HEK293T (cell line): ENCODE results near the gene KLHL36.

Source experiments
- CTCF ChIA-PET: fragments of 350-600 bp; formaldehyde crosslinking; extraction: SDS; loops from one replicate; lab custom pipeline; 2021; ENCODE audit warnings: antibody characterized with exemption, inconsistent platforms; lab: Yijun Ruan, JAX
- POLR2A ChIA-PET: fragments of 350-600 bp; formaldehyde crosslinking; extraction: SDS; loops from one replicate; lab custom pipeline; 2020; ENCODE audit warnings: antibody characterized with exemption, inconsistent platforms; lab: Yijun Ruan, JAX
- DNase-seq: peaks from one replicate; pipeline ENCODE4 v3.0.0; 2012; ENCODE audit warnings: mixed read lengths; ENCODE audit errors: extremely low spot score
- ARNT ChIP-seq: fragments of 450-650 bp; IDR thresholded peaks from 2 replicates; pipeline ENCODE4 v1.6.1; 2017; ENCODE audit warnings: mild to moderate bottlenecking
- BHLHE40 ChIP-seq: fragments of 450-650 bp; IDR thresholded peaks from 2 replicates; pipeline ENCODE4 v1.6.1; 2016; ENCODE audit warnings: mild to moderate bottlenecking, moderate library complexity, borderline replicate concordance
- CTBP1 ChIP-seq: fragments of 450-650 bp; IDR thresholded peaks from 2 replicates; pipeline ENCODE4 v1.6.1; 2016; ENCODE audit warnings: borderline replicate concordance
- ELF4 ChIP-seq: fragments of 450-650 bp; IDR thresholded peaks from 2 replicates; pipeline ENCODE4 v1.6.1; 2017; ENCODE audit warnings: antibody characterized with exemption
- FOXA1 ChIP-seq: fragments of 450-650 bp; IDR thresholded peaks from 2 replicates; pipeline ENCODE4 v1.6.1; 2016; ENCODE audit warnings: mild to moderate bottlenecking
- FOXK2 ChIP-seq: fragments of 450-650 bp; IDR thresholded peaks from 2 replicates; pipeline ENCODE4 v1.6.1; 2016; ENCODE audit warnings: mild to moderate bottlenecking
- FOXM1 ChIP-seq: fragments of 450-650 bp; IDR thresholded peaks from 2 replicates; pipeline ENCODE4 v1.6.1; 2017; ENCODE audit warnings: mild to moderate bottlenecking, borderline replicate concordance
- HDGF ChIP-seq: fragments of 450-650 bp; IDR thresholded peaks from 2 replicates; pipeline ENCODE4 v1.6.1; 2017; ENCODE audit warnings: antibody characterized with exemption, borderline replicate concordance
- L3MBTL2 ChIP-seq: fragments of 450-650 bp; conservative IDR thresholded peaks from 2 replicates; pipeline ENCODE4 v1.6.1; 2016; ENCODE audit warnings: mild to moderate bottlenecking
- LEF1 ChIP-seq: fragments of 450-650 bp; IDR thresholded peaks from 2 replicates; pipeline ENCODE4 v1.6.1; 2017; ENCODE audit warnings: mild to moderate bottlenecking, borderline replicate concordance
- NFRKB ChIP-seq: fragments of 450-650 bp; IDR thresholded peaks from 2 replicates; pipeline ENCODE4 v1.6.1; 2016; ENCODE audit warnings: mild to moderate bottlenecking, moderate library complexity
- PKNOX1 ChIP-seq: fragments of 450-650 bp; IDR thresholded peaks from 2 replicates; pipeline ENCODE4 v1.6.1; 2016
- SP1 ChIP-seq: fragments of 450-650 bp; IDR thresholded peaks from 2 replicates; pipeline ENCODE4 v1.6.1; 2017
- SUZ12 ChIP-seq: fragments of 450-650 bp; IDR thresholded peaks from 2 replicates; pipeline ENCODE4 v1.6.1; 2016; ENCODE audit warnings: mild to moderate bottlenecking
- TARDBP ChIP-seq: fragments of 450-650 bp; IDR thresholded peaks from 2 replicates; pipeline ENCODE4 v1.6.1; 2016
- ZNF384 ChIP-seq: fragments of 450-650 bp; IDR thresholded peaks from 2 replicates; pipeline ENCODE4 v1.6.1; 2016

KLHL36 gene

DNA sequence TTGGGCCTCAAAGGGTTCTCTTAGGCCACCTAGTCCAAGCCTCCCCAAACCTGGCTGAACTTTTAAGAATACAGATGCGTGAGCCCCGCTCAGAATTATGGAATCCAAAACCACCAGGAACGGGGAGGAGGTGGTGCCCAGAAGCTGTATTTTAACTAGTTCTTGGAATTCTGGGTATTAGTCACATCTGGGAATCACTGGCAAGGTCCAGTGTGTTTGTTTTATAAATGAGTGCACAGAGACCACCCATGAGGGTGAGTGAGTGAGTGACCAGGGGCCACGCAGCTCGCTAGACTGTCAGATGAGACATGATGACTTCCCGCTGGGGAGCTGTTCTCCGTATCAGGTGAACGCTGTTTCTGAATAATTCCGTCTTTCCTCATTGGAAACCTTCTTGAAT is 14.2 kb downstream of the KLHL36 start:
- CTCF ChIA-PET, result interaction anchor here (1.8 kb wide), 1 partner anchor 76 kb away, joined by 4 read pairs; no protein-coding TSS in a partner anchor
- no peak for TF ChIP-seq ELF4
- POLR2A ChIA-PET, result no interaction called here
- DNase-seq, result no peak

DNA sequence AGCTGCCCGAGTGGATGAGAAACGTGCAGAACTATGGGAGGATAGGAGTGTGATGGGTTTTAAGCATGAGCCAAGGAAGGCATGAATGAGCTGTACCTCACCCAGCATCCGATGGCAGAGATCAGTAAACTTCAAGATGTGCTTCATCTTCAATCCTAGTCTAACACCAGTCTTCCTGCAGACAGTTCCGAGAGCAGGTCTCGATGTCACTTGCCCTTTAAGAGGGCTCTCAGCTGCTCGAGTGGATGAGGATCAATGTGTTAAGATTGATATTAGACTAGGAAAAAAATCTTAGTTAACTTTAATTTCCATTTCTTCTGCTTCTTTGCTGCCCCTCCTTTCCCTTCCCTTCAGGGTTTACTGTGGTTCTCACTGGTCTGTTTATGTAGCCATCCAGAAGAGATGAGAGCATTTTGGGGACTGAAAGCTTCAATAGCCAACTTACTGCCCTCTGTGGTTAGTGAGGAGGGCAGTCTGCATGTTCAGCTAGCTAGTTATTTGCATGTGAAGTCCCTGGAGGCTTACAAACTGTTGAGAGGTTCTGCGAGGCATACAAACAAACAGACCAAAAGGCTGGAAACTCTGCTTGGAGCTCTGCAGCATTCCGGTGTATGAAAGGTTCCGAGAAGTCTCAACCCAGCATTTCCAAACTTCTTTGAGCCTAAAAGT is 15.3 kb downstream of the KLHL36 start:
- no peak for TF ChIP-seq TARDBP
- TF ChIP-seq SP1, result no peak
- no peak for TF ChIP-seq FOXA1
- no peak for TF ChIP-seq ARNT
- no peak for TF ChIP-seq PKNOX1
- no peak for TF ChIP-seq CTBP1
- no peak for TF ChIP-seq LEF1
- TF ChIP-seq BHLHE40, result no peak
- TF ChIP-seq ELF4, result no peak
- TF ChIP-seq SUZ12, result no peak
- TF ChIP-seq HDGF, result no peak
- TF ChIP-seq L3MBTL2, result no peak
- TF ChIP-seq NFRKB, result no peak
- TF ChIP-seq ZNF384, result no peak
- no peak for TF ChIP-seq FOXM1
- TF ChIP-seq FOXK2, result no peak
- DNase-seq, result no peak
- ChIA-PET POLR2A (interaction anchor here (1.4 kb wide), 1 partner anchor 15 kb away, joined by 3 read pairs; no protein-coding TSS in a partner anchor), CTCF (interaction anchor here (0.6 to 1.8 kb wide), 6 partner anchors 18 to 134 kb away, joined by 3 to 11 read pairs (median 4); no protein-coding TSS in a partner anchor)

DNA sequence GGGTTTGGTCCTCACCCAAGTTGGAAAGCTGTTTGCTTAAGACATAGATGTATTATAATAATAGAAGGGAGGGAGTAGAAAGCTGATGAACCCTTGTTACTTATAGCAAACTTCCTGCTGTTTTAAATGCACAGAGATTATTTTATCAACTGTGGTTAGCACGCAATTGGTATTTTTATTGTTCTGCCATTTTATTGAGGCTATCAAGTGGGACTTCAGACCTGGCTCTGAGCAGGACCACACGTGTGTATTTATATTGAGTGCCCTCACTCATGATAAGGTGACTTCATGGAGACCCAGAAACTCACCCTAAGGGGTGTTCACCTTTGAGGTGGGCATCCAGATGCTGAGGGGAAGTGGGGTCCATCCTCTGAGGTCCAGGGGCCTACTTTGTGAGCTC is 17.0 kb downstream of the KLHL36 start:
- no peak for DNase-seq
- POLR2A ChIA-PET, result no interaction called here
- TF ChIP-seq CTBP1 (no peak), L3MBTL2 (no peak)
- CTCF ChIA-PET, result interaction anchor here (0.5 kb wide), 1 partner anchor 66 kb away, joined by 5 read pairs; no protein-coding TSS in a partner anchor

- TF ChIP-seq BHLHE40 (no peak), NFRKB (no peak), PKNOX1 (no peak), SUZ12 (no peak), TARDBP (no peak), FOXK2 (no peak), HDGF (no peak), ELF4 (no peak), ARNT (no peak), SP1 (no peak), LEF1 (no peak), FOXM1 (no peak), L3MBTL2 (no peak), ZNF384 (no peak), CTBP1 (no peak), FOXA1 (no peak)
- CTCF ChIA-PET, result no interaction called here
- DNase-seq, result no peak
- POLR2A ChIA-PET, result no interaction called here
Measured at GRCh38 chr16:84665843-84666242, 17.5 kb downstream of the KLHL36 start.

DNA sequence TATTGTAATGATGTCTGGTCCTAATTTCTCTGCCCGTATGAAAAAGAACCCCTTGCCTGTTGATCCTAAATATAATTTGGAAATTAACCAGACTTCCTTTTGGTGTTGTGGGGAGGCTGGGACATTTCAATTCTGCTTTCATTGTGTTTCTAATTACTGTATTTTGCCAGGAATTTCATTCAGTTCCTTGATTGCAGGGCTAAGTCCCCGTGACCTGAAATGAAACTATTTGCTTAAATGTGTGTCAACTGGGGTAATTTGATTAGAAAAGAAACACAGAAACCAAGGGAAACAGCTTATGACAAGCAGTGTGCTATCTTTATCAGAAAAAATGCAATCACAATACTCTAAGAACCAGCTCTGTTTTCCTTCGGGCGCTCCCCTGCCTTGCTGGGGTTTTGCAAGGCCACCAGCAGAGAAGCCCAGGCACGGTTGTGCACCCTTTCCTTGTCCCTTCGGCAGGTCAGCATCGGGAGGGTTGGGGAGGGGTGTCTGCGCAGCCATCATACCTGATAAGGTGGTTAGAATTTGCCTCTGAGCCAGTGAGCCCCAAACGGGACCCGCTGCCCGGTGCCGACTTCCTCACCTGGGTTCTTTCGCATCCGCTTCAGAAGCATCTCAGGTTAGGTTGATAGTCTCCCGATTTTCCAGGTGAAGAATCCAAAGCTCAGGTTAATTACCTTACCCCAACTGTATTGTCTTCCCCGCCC is 19.4 kb downstream of the KLHL36 start:
- POLR2A ChIA-PET, result no interaction called here
- TF ChIP-seq PKNOX1 (no peak), BHLHE40 (no peak), HDGF (no peak), L3MBTL2 (no peak), FOXK2 (no peak), NFRKB (no peak), CTBP1 (no peak)
- CTCF ChIA-PET, result no interaction called here
- no peak for DNase-seq

GRCh38 chr16:84670063-84670462 is 21.8 kb downstream of the KLHL36 start:
- TF ChIP-seq FOXK2 (no peak), SUZ12 (no peak), TARDBP (no peak), CTBP1 (no peak), PKNOX1 (no peak), ARNT (no peak), ZNF384 (no peak), SP1 (no peak), ELF4 (no peak), FOXA1 (no peak), L3MBTL2 (no peak), NFRKB (no peak), BHLHE40 (no peak), FOXM1 (no peak), HDGF (no peak), LEF1 (no peak)
- ChIA-PET POLR2A (no interaction called here), CTCF (interaction anchor here (0.6 to 2.1 kb wide), 2 partner anchors 43 to 56 kb away, joined by 3 to 11 read pairs; no protein-coding TSS in a partner anchor)
- DNase-seq, result no peak
